GM21528 (cell line): ENCODE results near the gene TDRKH.

Experiments used
- ATAC-seq: cut with Tn5 transposase; IDR thresholded peaks from one replicate; pipeline ENCODE4 v1.9.1; 2021; ENCODE audit warnings: mild to moderate bottlenecking, moderate library complexity; ENCODE audit not compliant: unreplicated experiment, low FRiP score

The TDRKH gene, protein sequence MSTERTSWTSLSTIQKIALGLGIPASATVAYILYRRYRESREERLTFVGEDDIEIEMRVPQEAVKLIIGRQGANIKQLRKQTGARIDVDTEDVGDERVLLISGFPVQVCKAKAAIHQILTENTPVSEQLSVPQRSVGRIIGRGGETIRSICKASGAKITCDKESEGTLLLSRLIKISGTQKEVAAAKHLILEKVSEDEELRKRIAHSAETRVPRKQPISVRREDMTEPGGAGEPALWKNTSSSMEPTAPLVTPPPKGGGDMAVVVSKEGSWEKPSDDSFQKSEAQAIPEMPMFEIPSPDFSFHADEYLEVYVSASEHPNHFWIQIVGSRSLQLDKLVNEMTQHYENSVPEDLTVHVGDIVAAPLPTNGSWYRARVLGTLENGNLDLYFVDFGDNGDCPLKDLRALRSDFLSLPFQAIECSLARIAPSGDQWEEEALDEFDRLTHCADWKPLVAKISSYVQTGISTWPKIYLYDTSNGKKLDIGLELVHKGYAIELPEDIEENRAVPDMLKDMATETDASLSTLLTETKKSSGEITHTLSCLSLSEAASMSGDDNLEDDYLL

DNA sequence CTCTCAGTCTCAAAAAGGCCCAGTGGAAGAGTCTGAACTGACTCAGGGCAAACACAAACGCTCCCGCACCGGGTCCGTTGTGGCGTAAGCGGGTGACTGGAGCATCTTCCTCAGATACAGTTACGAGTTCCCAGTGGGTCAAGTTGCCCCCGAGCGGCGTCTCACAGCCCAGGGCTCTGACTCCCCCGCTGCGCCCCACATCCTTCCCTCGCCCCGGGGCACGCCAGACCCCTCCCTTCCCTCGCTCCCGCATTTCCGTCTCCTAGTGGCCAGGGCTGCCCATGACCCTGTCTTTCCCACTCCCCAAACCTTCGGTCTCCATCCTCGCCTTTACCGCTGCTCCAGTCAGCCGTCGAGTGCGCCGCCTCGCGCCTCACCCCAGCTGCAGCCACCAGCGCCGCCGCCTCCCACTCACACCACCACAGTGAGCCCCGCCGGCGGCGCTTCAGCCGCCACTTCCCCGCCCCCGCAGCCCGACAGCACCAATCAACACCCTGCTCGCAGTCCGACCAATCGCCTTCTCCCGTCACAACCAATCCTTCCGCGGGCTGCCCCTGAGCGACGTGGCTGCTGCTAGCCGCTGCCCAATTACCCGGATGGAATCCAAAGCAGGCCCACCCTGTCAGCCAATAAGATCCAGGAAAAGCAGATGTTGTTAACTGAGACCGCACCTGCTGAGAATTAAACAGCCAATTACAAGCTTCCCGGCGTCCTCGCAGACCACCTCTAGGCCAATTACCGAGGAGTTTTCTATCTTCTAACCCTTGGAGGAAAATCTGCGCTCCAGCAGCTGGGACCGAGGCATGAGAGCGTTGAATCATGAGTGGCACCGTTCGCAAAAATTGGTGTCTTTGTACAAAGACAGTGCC lies at the start of gene TDRKH:
Gene TDRKH, minus strand, starts transcription at position 430 of the 869 bp plus-strand sequence. CDS start 7,478 bp downstream, outside the sequence.
- ATAC-seq, result peak; percentile 96

DNA sequence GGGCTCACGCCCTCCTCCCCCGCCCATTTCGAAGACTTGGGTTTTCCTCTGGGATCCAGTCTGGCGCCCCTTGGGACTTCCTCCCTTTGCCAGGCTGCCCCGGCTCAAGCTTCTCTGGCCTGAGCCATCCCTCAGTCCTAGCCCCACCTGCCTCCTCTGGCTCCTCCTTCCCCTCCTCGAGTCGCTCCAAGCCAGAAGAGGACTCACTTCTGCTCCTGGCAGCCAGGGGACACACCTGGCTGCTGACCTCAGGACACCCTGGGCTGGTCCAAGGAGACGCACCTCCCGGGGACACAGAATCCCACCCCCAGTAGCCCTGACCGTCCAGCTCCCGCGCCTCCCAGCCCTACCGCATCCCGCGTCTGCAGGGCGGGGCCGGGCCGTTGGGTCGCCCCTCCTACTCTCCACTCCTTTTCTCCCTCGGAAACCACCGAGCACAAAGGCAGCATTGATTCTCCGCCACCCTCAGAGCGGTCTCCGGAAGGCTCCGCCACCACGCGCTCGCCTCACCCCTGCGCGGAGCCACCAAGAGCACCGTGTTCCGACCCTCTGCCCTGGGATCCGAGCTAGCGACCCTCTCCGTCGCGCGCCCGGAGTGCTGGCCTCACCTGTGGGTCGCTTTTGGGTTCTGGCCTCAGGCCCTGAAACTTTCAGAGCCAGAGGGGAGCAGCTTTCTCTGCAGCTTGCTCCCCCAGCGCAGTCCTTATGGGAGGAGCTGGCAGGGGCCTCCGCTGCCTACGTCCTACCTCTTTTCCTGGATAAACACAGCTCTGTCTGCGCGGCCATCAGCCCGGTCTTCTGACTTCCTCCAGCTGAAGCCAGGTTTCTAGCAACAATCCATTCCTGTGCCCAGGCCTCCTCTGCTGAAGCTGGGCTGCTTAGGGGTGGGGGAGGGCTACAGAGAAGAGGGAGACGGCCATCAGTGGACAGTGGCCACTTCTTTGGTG lies 49.4 kb upstream of the TDRKH start, which contains the start of gene C2CD4D:
Gene C2CD4D, minus strand, starts transcription at position 364 of the 947 bp plus-strand sequence. CDS start 831 bp downstream, outside the sequence.
- no peak for ATAC-seq

DNA sequence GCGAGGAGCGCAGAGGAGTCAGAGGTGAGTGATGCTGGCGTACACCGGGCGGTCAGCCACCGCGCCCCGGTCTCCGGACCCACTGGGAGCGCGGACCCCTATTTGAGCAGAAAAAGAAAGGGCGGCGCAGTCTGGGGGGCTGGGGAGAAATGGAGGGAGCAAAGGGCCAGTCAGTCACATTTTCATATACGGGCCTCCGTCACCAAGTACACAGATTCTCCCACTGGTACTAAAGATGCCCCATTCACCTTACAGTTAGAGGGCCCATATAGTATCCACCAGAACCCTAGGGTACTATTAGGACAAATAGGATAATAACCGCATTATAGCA lies 48.7 kb upstream of the TDRKH start:
- ATAC-seq, result no peak

DNA sequence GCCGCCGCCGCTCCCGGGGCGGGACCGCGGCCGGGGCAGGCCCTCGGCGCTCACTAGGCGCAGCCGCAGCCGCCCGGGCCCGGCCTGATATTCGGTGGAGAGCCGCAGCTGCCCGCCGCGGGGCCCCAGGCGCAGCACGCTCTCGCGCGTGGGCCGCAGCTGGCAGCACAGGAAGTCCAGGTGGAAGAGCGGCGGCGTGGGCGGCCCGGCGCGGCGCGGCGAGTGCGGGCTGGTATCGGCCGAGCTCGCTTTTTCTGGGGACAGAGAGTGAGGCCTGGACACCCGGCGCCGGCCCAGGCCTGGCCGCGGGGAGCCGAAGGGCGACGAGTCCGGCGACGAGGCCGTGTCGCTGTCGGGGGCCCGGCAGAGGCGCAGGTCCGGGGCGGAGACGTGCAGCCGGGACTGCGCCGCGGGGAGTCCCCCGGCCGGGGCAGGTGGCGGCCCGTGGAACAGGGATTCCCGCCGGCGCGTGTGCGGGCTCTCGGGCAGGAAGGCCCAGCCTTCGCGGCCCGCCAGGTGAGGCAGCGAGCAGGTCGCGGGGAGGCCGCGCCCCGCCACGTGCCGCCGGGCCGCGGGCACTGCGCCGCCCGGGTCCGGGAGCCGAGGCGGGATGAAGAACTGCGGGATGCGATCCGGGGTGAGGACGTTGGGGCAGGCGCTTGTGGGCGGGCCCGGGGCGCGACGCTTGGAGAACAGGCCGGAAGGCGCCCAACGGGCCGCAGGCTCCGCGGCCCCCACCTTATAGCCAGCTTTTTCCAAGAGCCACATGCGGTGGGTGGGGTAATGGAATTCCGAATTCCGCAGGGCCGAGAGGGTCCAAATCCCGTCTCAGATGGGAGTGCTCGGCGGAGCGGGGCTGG lies 48.2 kb upstream of the TDRKH start:
- ATAC-seq, result no peak

DNA sequence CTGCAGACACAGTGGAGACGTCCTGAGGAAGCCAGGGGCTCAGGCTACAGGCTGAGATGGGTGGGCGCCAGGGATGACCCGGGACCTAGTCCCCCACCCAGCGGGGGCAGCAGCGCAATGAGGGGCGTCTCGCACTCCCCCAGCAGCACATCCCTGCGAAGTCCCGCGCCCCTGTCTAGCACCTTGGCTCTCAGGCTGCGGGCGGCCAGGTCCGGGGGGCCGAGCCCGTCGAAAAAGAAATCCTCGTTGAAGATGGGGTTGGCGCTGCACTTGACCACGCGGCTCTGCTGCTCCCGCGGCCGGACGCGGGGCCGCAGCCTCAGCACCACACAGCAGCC lies 47.6 kb upstream of the TDRKH start:
- ATAC-seq, result no peak

DNA sequence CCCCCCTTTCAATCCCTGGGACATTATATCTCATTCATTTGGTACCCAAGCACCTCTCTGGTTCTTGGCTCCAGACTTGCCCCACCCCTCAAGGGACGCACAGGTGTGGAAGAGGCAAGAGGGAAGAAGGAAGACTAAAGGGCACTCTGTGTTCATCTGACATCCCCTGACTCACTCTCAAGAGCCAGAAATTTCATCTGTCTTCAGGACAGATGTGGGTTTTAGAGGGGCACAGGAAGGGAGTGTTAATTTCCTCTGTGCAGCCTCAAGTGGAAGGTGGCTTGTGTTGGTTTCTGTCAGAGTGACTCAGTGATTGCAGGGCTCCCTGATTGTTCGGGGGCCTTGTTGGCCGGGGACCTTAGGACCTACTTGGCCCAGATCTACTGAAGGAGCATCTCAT lies 46.9 kb upstream of the TDRKH start:
- ATAC-seq, result no peak

DNA sequence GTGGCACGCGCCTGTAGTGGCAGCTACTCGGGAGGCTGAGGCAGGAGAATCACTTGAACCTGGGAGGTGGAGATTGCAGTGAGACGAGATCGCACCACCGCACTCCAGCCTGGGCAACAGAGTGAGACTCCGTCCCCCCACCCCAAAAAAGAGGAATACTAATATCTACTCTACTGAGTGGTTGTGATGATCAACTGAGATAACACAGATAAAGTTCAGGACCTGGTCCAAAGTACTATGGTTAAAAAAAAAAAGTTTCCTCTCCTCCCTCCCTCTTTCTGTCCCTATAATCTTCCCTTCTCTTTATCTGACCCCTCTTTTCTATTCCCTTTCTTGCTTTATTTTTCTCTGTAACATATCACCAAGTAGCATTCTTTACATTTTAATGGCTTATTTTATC lies 45.3 kb upstream of the TDRKH start:
- no peak for ATAC-seq

DNA sequence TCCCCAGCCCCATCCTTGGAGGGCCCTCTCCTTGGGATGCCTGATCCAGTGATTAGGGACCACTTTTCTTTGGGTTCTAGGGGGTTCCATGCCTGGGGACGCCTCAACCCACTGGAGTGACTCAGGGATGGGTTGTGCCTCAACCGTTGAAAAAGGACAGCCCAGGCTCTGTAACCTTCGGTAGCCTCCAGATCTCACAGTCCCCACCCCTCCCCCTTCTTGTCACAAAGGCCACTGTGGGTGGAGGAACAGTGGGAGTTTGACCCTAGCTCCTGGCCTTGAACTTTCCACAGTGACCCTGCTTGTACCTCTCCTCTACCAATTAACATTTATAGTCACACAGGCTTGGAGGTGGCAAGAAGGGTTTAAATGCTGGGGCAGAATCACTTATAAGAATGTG lies 43.9 kb upstream of the TDRKH start:
- ATAC-seq, result no peak

DNA sequence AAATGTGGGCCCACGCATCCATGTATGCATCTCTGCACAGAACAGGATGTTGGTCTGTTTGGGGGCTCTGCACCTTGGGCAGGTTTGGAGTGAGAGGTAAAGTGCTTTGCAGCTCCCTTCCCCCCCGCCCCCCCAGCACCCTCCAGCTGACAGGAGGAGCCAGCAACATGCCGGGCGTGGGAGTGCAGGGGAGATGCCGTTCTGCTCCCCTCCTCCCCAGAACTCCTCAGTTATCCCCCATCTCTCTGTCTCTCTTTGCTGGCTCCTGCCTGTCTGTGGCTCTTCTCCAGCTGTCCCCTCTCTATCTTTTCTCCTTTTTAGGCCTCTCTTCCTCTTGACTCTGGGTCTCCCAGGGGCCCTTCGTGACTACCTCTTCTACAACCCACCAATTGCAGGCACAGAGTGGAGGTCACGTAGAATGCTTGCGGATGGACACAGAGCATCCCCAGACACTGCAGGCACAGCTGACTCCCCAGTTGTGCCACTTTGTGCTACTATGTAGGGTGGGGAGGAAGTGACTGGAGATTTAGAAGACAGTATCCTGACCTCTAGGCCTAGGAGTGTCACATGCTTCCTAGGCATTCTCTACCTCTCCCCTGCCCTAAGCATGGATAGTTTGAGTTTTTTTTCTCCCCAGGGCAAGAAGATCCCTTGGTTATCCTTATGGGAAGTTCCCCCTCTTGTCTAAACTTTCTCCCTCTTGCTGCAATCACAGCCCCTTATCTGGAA lies 43.0 kb upstream of the TDRKH start:
- ATAC-seq, result no peak

DNA sequence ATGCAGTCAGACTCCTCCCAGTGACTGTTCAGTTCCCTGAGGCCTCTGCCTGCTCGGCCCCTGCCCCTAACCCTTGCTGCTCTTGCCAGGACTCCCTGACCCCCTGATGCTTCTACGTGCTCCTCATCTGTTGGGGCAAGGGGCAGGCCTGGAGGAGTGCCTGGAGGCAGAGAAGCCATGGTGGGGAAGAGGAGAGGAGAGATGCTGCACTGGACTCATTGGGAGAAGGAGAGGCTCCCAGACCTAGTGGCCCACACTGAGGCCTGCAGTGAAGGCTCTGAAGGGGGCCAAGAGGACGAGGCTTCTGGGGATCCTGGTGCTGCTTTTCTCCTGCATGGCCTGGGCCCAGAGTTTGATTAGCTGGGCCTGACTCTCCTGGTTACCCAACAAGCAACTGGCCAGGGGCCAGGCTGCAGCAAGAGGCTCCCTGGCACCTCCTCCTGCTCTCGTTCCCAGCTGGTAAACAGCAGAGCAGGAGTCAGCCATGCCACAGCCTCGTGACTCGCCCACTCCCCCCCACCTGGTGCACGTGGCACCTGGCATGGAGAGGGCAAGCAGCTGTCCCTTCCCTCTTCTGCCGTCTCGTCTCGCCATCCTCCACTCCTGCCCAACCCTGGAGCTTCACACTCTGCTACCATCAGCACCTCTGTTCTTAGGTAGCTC lies 42.1 kb upstream of the TDRKH start:
- no peak for ATAC-seq

DNA sequence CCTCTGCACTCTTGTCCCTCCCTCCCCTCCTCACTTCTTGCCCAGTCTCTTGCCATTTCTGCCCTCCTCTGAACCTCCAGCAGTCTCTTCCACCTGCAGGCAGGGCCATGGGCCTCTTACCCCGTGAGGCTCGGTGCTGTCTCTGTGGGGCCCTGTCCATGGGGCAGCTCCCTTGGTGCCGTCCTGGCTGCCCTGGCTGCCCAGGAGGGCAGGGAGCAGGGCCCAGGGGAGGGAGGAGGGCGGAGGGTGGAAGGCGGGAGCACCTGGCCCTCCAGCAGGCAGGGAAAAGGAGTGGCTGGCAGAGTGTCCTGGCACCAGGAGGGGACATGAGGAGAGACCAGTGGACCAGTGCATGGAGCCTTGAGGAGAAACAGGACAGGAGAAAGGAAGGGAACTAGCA lies 41.3 kb upstream of the TDRKH start, which contains the start of gene RORC:
Gene RORC, minus strand, starts transcription at position 198 of the 400 bp plus-strand sequence. Its CDS starts 38 bp downstream, at position 160.
- no peak for ATAC-seq

DNA sequence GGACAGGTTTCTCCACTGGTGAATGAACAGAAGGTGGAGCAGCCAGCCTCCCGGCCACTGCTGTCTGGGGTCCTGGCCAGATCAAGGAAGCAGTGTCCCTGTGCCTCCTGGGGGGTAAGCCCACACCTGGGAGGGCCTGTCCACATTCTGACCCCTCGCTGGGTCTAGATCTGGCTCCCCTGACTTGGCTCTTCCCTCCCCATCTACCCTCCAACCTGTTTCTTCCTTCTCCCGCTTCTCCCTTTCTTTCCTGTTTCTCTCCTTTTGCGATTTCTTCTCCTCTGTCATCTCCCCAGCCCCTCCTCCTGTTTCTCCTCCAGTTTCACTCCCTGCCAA lies 40.9 kb upstream of the TDRKH start:
- no peak for ATAC-seq

DNA sequence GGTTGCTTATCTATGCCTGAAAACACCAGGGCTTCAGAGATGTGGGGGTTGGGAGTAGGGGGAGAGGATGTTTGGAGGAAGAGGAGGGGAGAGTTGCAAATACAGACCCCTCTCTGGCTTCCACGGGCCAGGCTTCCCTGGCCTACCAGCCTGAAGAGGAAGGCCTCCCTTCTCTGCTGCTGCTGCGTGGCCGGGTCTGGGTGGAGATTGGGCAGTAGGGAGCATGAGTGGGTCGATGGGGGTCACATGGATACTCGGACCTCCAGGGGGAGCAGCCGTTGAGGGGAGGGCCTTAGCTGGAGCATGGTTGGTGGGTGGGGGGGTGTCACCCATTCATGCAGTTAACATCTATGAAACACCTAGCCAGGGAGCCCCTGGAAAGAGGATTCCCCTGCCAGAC lies 39.8 kb upstream of the TDRKH start:
- ATAC-seq, result no peak

DNA sequence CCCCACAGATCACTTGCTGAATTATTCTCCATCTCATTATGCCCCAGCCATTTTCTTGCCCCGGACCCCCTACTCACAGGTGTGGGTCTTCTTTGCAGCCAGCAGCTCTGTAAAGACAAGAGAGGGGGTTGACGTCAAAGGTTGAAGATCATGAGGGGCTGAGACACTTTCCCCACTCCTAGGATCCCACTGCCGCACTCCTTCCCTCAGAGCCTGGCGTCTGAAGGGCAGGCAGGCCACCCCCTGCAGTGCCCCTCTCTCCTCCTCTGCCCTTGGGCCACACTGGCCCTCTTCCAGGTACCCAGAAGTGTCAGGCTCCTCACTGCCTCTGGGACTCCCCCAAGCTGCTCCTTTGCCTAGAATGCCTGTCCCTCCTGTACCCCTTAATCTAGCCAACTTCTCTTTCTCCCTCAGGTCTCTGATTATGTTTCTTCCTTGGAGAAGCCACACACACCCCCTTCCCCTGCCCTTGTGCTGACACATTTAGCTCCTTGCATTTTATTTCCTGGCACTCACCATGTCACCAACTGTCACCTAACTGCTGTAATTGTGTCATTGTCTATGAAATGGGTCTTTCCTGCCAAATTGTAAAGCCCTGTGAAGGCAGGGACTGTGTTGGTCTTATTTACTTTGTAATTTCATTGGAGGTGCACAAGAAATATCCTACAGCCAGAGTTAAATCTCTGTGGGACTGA lies 39.2 kb upstream of the TDRKH start:
- ATAC-seq, result no peak

DNA sequence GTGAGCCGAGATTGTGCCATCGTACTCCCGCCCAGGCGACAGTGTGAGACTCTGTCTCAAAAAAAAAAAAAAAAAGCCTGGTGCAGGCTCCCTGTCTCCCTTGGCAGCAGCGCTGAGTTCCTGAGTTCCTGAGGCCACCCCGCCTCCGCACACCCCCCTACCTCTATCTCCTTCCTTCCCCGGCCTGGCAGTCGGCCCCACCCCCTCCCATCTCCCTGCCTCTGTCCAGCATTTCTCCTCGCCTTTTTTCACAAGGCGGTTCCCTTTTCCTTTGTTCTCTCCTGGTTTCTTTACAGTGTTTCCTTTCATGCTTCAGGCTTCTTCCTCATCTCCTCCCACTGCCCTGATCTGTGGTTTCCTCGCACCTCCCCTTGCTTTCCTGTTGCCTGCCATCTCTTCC lies 38.6 kb upstream of the TDRKH start:
- no peak for ATAC-seq

DNA sequence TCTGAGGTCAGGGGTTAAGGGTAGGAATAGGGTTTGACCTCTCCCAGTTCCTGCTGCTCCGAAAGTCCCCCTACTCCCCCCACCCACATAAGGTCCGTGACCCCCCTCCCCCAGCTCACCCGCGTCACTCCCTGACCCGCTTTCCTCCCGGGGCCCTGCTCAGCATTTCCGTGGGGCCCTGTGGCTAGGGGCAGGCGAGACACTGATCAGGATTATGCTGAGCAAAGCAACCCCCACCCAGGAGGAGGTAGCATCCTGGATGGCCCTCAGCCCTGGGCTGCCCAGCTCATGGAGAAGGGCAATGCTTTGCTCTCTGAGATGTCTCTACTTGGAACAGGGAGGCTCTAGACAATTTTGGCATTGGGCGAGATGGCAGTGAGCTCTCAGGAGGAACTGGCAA lies 37.6 kb upstream of the TDRKH start:
- ATAC-seq, result no peak

DNA sequence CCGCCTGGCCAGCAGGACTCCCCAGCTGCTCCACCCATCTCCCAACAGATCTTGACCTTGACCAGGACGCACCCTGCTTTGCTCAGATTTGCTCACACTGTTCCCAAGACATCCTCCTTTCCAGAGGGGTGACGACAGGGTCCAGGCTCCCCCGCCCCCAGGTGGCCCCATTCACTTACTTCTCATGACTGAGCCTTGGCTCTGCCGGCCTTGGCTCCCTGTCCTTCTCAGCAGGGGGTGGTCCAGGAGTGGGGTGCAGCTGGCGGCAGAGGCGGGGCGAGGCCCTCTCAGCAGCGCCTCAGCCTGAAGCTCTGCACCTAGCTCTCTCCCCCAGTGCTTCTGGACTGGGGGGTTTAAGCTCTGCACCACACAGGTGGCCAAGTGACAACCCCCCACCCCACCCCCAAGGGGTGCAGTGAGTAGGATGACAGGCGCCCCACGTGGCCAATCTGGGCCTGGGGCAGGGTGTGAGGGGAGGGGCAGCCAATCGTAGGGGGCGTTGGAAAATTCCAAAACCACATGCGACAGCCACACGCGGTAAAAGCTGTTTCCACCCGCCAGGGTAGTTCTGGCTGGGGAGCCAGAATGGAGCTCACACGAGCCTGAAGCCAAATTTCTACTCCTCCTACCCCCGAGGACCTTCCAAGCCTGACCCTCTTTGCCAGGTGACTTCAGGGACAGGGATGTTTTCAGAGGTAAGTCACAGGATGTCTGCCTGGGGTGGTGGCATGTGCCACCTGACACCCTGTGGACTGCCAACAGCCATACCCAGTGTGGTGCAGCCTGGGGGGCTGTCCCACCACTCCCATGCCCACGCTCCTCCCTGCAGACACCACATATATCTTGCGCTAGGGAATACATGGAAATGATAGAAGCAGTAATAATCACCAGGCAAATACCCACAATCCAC lies 35.7 kb upstream of the TDRKH start:
- no peak for ATAC-seq
